Muscle of back (tissue), 11 donors: ENCODE data around the gene LARGE1. TPM values are rescaled to one million over a fixed set of nuclear protein-coding genes. Genes with fewer than 3 reads are reported as not detected.
"Not testable (repeated sequence)": the region's sequence is repeated elsewhere in the genome, so short reads cannot be mapped to it uniquely, and the experiment has no call there.

Experiments
- DNase-seq, 3 donors: peaks; one replicate each; pipeline versions ENCODE4 v3.0.0 to v3.0.0-alpha.2; 2013
- polyA plus RNA-seq, 10 donors: library from polyadenylated mRNA; unstranded; fragments of 120-200 nt; gene quantifications; one replicate each; pipeline ENCODE4 v1.2.1, GENCODE V29; 2013; ENCODE audit not compliant: insufficient read length in 10 of 10

LARGE1 gene
- polyA plus RNA-seq, 10 donors = 8.4 to 12.9 (median 10.3) TPM

GRCh38 chr22:33857767-33858166, 62.5 kb downstream of the LARGE1 start:
- not testable (repeated sequence) for DNase-seq

DNA sequence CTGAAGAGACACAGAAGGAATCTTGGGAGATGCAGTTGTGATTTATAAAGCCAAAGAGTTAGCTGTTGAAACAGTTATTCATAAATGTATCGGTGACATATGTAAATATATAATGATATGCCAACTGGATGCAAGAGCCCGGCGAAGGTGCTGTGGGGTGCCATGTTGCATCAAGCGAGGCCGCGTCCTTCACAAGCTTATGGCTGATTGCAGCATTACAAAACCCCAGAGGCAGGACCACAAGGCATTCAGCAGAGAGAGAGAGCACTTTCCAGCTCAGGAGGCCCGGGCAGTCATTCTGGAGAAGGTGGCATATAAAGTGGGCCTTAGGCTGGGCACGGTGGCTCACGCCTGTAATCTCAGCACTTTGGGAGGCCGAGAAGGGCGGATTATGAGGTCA, 65.6 kb downstream of the LARGE1 start:
- DNase-seq = no peak

- DNase-seq = peak; percentile 45 to 76 (median 45)
These were observed 66.8 kb downstream of the LARGE1 start for GRCh38 chr22:33853200-33854097.

GRCh38 chr22:33851821-33852384, 68.4 kb downstream of the LARGE1 start:
- DNase-seq = no peak

GRCh38 chr22:33851240-33851639, 69.0 kb downstream of the LARGE1 start:
- DNase-seq = no peak

- DNase-seq = no peak
These were observed 69.6 kb downstream of the LARGE1 start for GRCh38 chr22:33850724-33851123.

GRCh38 chr22:33850193-33850592, 70.1 kb downstream of the LARGE1 start:
- no peak for DNase-seq

DNA sequence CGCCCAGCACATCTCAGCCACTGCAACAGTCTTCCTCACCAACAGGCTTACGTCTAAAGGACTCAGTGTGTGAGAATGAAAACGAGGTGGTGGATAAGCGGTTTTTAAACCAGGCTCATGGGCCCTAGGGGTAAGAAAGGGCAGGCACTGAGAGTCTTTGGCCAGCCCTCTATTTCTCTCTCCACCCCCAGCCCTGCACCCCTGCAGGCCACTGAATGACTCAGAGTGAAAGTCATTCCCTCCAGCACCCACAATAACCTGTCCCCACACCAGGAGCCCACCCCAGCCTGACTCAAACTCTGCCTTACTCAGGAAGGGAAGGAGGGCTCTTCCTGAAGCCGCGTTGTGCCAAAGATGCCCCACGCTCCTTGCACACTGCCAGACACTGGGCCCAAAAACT, 72.0 kb downstream of the LARGE1 start:
- no peak for DNase-seq

- DNase-seq = peak in 1 of 3 donors; percentile 26
These were observed 76.0 kb downstream of the LARGE1 start for GRCh38 chr22:33844273-33844672.

- DNase-seq = no peak
These were observed 77.7 kb downstream of the LARGE1 start for GRCh38 chr22:33842421-33843094.

GRCh38 chr22:33842006-33842354, 78.3 kb downstream of the LARGE1 start:
- no peak for DNase-seq

DNA sequence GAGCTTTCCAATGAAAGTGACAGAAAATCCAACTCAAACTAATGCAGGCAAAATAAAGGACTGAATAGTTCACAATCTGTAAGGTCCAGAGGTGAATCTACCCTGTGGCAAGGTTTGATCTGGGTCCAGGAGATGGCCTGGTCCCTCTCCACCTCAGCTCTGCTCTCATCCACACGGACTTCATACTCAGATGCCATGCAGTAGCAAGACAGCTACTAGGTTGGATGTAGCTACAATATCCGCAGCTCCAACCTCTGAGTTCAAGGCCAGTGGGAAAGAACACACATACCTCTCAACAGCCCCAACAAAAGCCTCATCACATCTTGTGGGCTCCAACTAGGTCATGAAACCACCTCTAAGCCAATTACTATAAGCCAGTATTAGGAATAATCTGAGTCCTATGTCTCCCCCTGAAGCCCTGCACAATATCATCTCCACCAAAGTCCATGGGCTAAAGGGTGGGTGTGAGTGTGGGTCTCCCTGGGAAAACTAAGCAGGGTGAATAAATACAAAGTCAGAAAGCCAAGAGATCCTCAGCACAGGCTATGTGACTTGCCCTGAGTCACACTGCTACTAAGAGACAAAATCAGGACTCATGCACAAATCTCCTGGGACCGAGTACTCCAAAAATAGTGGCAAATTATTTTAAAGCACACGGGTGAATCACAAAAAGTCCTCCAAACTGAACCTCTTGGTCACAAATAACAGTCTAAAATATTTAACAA, 78.8 kb downstream of the LARGE1 start:
- DNase-seq = no peak

GRCh38 chr22:33838644-33839043, 81.6 kb downstream of the LARGE1 start:
- DNase-seq = no peak

DNA sequence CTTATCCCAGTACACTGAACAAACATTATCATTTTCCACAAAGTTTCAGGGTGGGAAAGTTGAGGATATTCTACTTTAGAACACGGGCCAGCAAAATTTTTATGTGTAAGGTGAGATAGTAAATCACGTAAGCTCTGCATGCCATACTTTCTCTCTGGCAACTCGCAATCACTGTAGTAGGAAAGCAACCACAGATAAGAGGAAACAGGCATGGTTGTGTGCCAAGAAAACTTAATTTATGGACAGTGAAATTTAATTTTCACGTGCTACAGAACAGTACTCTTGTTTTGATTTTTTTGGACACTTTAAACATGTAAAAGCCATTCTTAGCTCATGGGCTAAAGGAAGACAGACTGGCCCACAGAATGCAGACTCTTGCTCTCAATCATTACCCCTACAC, 82.5 kb downstream of the LARGE1 start:
- DNase-seq = no peak

DNA sequence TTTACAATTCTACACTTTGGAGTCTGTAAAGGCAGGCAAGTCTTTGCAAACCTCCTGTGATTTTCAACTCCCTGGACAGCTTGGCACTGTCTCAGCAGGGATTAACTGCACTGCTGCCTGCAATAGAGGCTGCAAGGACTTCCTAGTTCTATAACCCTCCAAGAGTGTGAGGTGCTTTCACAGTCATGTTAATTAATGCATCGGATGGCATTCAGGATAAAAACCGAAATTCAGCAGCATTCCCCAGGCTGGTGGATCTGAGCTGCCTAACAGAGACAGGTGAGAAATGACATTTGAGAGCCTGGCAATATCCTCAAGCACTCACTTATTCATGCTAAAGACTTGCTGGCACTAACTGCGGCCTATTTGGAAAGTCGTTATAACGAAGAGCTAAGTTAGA, 85.0 kb downstream of the LARGE1 start:
- DNase-seq = no peak

GRCh38 chr22:33832558-33833151, 87.6 kb downstream of the LARGE1 start:
- DNase-seq = peak in 2 of 3 donors; percentile 24 to 31

- no peak for DNase-seq
These were observed 88.6 kb downstream of the LARGE1 start for GRCh38 chr22:33831651-33832050.

- DNase-seq = no peak
These were observed 89.1 kb downstream of the LARGE1 start for GRCh38 chr22:33831207-33831606.

DNA sequence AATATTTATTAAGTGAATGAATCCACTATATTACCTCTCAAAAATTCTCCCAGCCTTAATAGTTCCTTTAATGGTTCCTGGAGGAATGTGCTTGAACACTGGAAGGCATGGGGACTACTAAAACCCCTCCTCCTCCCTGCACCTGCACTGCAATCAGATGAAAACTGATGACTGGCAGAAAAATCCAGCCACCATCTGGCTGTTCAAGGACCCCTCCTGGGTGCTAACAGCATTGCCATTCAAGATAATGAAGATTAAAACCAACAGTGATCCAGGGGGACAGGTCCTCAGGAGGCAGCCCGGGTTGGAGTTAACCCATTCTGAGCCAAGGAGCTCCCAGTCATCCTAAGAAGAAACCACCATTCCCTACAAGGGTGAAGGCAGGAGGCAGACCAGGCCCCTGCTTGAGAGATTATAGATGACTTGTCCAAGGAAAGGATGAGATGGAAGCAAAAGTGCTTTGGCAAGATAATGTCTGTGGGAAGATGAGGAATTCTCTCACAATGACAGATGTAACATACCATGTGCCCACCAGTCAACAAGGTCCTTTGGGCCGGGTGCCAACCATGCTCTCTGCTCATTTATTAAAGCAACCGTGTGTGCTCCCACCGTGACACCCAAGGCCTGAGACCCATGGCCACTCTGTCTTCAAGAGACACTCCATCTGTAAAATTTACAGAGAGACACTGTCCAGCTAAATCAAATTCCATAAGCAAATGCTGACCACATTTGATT, 90.6 kb downstream of the LARGE1 start:
- DNase-seq = no peak

- no peak for DNase-seq
These were observed 92.0 kb downstream of the LARGE1 start for GRCh38 chr22:33828302-33828701.

- DNase-seq = no peak
These were observed 94.5 kb downstream of the LARGE1 start for GRCh38 chr22:33825761-33826160.
